DND-41 (cell line): ENCODE measurements around the gene ASB14.

ENCODE experiments used
- EZH2 ChIP-seq: IDR thresholded peaks from 3 replicates; pipeline ENCODE4 v1.6.1; 2012; ENCODE audit warnings: borderline replicate concordance, low read depth, mild to moderate bottlenecking, moderate library complexity, low read length, inconsistent platforms; ENCODE audit not compliant: severe bottlenecking
- TF ChIP-seq, protein P1 (sequence below): IDR thresholded peaks from 2 replicates; pipeline ENCODE4 v1.5.1; 2012; ENCODE audit warnings: borderline replicate concordance, low read length, moderate library complexity, mild to moderate bottlenecking; ENCODE audit not compliant: poor library complexity, severe bottlenecking; ENCODE audit errors: extremely low read depth

DNA sequence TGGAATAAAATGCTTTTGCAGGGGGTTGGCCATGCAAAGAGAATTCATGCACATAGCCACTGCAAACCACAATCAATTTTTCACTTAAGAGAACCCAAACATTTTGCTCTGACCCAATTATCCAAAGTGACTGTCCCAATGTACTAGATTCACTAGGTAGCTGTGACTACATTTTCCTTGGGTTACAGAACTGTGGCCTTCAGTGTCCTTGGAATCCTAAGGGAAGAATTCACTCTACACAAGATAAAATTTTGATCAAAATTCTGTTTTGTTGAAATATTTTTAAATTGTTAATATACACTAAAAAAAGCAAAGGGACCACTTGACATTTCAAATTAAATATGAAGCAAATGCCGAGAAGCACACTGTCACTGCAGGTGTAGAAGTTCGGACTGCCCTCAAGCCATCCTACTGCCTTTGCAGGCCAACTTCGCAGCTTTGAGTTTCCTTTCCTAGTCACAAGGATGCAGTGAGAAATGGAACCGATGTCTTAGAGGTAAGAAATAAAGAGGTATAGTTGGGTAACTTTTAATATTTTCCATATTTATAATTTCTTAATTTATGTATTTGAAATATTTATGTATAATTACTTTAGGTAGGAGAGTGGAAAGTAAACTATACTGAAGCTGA is 527 bp upstream of the ASB14 start:
- TF ChIP-seq, protein P1, sequence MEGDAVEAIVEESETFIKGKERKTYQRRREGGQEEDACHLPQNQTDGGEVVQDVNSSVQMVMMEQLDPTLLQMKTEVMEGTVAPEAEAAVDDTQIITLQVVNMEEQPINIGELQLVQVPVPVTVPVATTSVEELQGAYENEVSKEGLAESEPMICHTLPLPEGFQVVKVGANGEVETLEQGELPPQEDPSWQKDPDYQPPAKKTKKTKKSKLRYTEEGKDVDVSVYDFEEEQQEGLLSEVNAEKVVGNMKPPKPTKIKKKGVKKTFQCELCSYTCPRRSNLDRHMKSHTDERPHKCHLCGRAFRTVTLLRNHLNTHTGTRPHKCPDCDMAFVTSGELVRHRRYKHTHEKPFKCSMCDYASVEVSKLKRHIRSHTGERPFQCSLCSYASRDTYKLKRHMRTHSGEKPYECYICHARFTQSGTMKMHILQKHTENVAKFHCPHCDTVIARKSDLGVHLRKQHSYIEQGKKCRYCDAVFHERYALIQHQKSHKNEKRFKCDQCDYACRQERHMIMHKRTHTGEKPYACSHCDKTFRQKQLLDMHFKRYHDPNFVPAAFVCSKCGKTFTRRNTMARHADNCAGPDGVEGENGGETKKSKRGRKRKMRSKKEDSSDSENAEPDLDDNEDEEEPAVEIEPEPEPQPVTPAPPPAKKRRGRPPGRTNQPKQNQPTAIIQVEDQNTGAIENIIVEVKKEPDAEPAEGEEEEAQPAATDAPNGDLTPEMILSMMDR: no peak
- no peak for TF ChIP-seq EZH2
